Measurements from ENCODE around the gene GRAP2.
A peak's percentile ranks its signal among the peaks of the same experiment; 100 is the strongest.
"Not testable (repeated sequence)": the region's sequence is repeated elsewhere in the genome, so short reads cannot be mapped to it uniquely, and the experiment has no call there.

GRAP2 gene

GRCh38 chr22:39868741-39869140, 32.1 kb upstream of the GRAP2 start:
- Histone ChIP-seq H3K9me3 (no peaks in the 10 kb centered on the region), H3K36me3 (no peaks in the 10 kb centered on the region), H3K4me1 (no peaks in the 10 kb centered on the region), H3K4me3 (ENCODE audit: low read depth, low read length) (no peak overlapping the region), H3K27me3 (peaks cover 14% of the 10 kb centered on the region; the same call in 1 of the 2 replicates)
- no peak for DNase-seq
- no peak for TF ChIP-seq CTCF (IDR thresholded peaks at IDR 0.05; ENCODE audit: low read depth, low read length)

GRCh38 chr22:39869797-39870196, 31.1 kb upstream of the GRAP2 start:
- DNase-seq; H3K9me3 ChIP-seq; H3K4me3 ChIP-seq (ENCODE audit: low read depth, low read length); H3K36me3 ChIP-seq; H3K4me1 ChIP-seq: not testable (repeated sequence)
- peaks cover 13% of the 10 kb centered on the region; the same call in 1 of the 2 replicates for H3K27me3 ChIP-seq

- peaks cover 13% of the 10 kb centered on the region; the same call in 1 of the 2 replicates for H3K27me3 ChIP-seq
- H3K4me3 ChIP-seq (ENCODE audit: low read depth, low read length) = no peak overlapping the region
- H3K9me3 ChIP-seq = no peaks in the 10 kb centered on the region
- H3K36me3 ChIP-seq = no peaks in the 10 kb centered on the region
- no peak for DNase-seq
- no peak for TF ChIP-seq CTCF (IDR thresholded peaks at IDR 0.05; ENCODE audit: low read depth, low read length)
- no peaks in the 10 kb centered on the region for H3K4me1 ChIP-seq
Measured at GRCh38 chr22:39871008-39871798, 29.7 kb upstream of the GRAP2 start.

GRCh38 chr22:39872548-39872947, 28.3 kb upstream of the GRAP2 start:
- TF ChIP-seq CTCF (IDR thresholded peaks at IDR 0.05; ENCODE audit: low read depth, low read length) = no peak
- no peaks in the 10 kb centered on the region for H3K9me3 ChIP-seq
- H3K36me3 ChIP-seq = no peaks in the 10 kb centered on the region
- no peak for DNase-seq
- peaks cover 18% of the 10 kb centered on the region for H3K27me3 ChIP-seq
- H3K4me1 ChIP-seq = no peaks in the 10 kb centered on the region
- H3K4me3 ChIP-seq (ENCODE audit: low read depth, low read length) = no peak overlapping the region

GRCh38 chr22:39873965-39874364, 26.9 kb upstream of the GRAP2 start:
- Histone ChIP-seq H3K9me3 (no peaks in the 10 kb centered on the region), H3K4me3 (ENCODE audit: low read depth, low read length) (no peak overlapping the region), H3K4me1 (no peaks in the 10 kb centered on the region), H3K36me3 (no peaks in the 10 kb centered on the region), H3K27me3 (peaks cover 26% of the 10 kb centered on the region)
- no peak for TF ChIP-seq CTCF (IDR thresholded peaks at IDR 0.05; ENCODE audit: low read depth, low read length)
- DNase-seq = no peak

GRCh38 chr22:39875176-39875885, 25.6 kb upstream of the GRAP2 start:
- H3K4me3 ChIP-seq (ENCODE audit: low read depth, low read length) = 0 out of 2 replicates have a peak overlapping the region, but pooled peaks have one; percentile 11
- H3K36me3 ChIP-seq, H3K4me1 ChIP-seq, H3K9me3 ChIP-seq, DNase-seq: not testable (repeated sequence)
- peaks cover 30% of the 10 kb centered on the region for H3K27me3 ChIP-seq
